SK-N-MC (cell line): ENCODE results near the gene EMSY.

Experiments used
- EZH2 ChIP-seq: fragments of 200-600 bp; sonication (generic); IDR thresholded peaks from one replicate; pipeline ENCODE4 v1.6.1; 2017; ENCODE audit warnings: antibody characterized with exemption
- FOXP2 ChIP-seq: optimal IDR thresholded peaks from 2 replicates; pipeline ENCODE3; 2011; ENCODE audit warnings: mild to moderate bottlenecking, moderate library complexity; ENCODE audit not compliant: insufficient read depth; ENCODE audit errors: extremely low read length, control extremely low read depth
- POLR2AphosphoS5 ChIP-seq: IDR thresholded peaks from 2 replicates; pipeline ENCODE4 v1.6.1; 2012; ENCODE audit warnings: mild to moderate bottlenecking, low read depth, low read length, borderline replicate concordance

DNA sequence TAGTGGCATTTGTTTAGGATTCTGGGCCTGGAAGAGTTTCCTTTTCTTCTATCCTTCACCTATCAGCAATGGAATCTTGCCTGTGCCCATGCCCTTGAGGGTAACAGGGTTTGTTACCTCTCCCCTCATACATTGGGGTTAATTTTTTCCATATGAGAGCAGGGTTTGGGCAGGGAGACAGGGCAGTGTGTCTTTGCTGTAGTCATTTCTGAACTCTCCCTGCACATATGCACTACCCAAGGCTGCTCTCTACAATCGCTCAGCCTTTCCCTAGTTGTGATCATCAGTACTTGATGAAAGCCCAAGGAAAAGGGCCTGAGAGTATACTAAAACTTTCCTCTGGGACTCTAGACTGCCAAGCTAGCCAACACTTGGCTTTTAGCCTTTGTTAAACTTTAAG is 130.1 kb downstream of the EMSY start:
- no peak for TF ChIP-seq EZH2
- no peak for TF ChIP-seq POLR2AphosphoS5
- TF ChIP-seq FOXP2, result no peak
